ENCODE results near the gene ARHGAP32.

DNA sequence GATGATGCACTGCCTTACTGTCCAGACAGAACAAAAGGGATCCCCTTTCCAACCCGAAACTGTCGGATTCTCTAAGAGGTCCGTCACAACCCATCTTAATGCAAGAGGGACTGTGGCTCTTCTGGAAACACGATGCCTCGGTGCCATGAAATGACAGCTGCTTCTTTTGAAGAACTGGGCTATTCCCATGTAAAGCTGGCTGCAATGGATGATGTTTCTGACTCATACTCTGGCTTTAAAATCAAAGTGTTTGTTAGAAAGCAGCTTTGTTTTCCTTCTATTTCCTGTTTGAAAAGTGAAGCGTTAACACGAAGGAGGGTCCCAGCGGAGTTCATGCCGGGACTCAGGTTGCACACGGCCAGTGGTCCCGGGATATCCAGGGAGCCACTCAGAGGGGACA lies 252.5 kb downstream of the ARHGAP32 start:
- TF ChIP-seq, protein P1, sequence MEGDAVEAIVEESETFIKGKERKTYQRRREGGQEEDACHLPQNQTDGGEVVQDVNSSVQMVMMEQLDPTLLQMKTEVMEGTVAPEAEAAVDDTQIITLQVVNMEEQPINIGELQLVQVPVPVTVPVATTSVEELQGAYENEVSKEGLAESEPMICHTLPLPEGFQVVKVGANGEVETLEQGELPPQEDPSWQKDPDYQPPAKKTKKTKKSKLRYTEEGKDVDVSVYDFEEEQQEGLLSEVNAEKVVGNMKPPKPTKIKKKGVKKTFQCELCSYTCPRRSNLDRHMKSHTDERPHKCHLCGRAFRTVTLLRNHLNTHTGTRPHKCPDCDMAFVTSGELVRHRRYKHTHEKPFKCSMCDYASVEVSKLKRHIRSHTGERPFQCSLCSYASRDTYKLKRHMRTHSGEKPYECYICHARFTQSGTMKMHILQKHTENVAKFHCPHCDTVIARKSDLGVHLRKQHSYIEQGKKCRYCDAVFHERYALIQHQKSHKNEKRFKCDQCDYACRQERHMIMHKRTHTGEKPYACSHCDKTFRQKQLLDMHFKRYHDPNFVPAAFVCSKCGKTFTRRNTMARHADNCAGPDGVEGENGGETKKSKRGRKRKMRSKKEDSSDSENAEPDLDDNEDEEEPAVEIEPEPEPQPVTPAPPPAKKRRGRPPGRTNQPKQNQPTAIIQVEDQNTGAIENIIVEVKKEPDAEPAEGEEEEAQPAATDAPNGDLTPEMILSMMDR (IDR thresholded peaks at IDR 0.05): no peak
- TF ChIP-seq POLR2A (IDR thresholded peaks at IDR 0.05): no peak

Measured in heart left ventricle (tissue), 13 donors.